Measurements from ENCODE around the gene SVBP.

SVBP gene

GRCh38 chr1:42768172-42768571 is 49.0 kb downstream of the SVBP start:
- ChIA-PET CTCF (interaction anchor here (0.9 to 6.3 kb wide), 5 partner anchors 10 to 313 kb away, joined by 3 to 59 read pairs (median 8); no protein-coding TSS in a partner anchor), POLR2A (no interaction called here)
- TF ChIP-seq CTCF (IDR thresholded peaks at IDR 0.05; ENCODE audit: control extremely low read depth, extremely low read depth, low read depth, missing control alignments) = no peak
- no peak for DNase-seq (ENCODE audit: extremely low spot score)

- CTCF ChIA-PET = interaction anchor here (0.8 to 6.3 kb wide), 16 partner anchors 10 to 594 kb away, joined by 3 to 59 read pairs (median 4); partner anchors contain the start of genes TMEM269 and ZNF691
- DNase-seq (ENCODE audit: extremely low spot score) = no peak
These were observed 49.6 kb downstream of the SVBP start for GRCh38 chr1:42767510-42768000.

GRCh38 chr1:42766741-42767509 is 50.3 kb downstream of the SVBP start, which contains the start of the genes C1orf50 and P3H1:
Gene C1orf50 (plus strand): TSS chr1:42767249. CDS start chr1:42767312, 63 bp downstream.
Gene P3H1 (minus strand): TSS chr1:42767028. CDS start chr1:42766971, 57 bp downstream.
- DNase-seq (ENCODE audit: extremely low spot score) = peak; percentile 98
- ChIA-PET CTCF (interaction anchor here (0.7 to 6.3 kb wide), 22 partner anchors 8 to 753 kb away, joined by 3 to 59 read pairs (median 4); partner anchors contain the start of genes TMEM269, YBX1 and ZNF691), POLR2A (interaction anchor here (0.6 to 1.4 kb wide), 11 partner anchors 8 to 84 kb away, joined by 3 to 5 read pairs (median 3); partner anchors contain the start of genes SVBP, TMEM269 and ZNF691)
- TF ChIP-seq CTCF (IDR thresholded peaks at IDR 0.05; ENCODE audit: control extremely low read depth, extremely low read depth, low read depth, missing control alignments) = no peak

More at GRCh38 chr1:42767510-42768000, 49.6 kb downstream of the SVBP start:
- POLR2A ChIA-PET = interaction anchor here (0.9 to 1.4 kb wide), 8 partner anchors 8 to 85 kb away, joined by 3 to 5 read pairs (median 3); partner anchors contain the start of genes SVBP and ZNF691
- no peak for TF ChIP-seq CTCF (IDR thresholded peaks at IDR 0.05; ENCODE audit: control extremely low read depth, extremely low read depth, low read depth, missing control alignments)

GRCh38 chr1:42765832-42766740 is 51.1 kb downstream of the SVBP start:
- POLR2A ChIA-PET = interaction anchor here (0.5 to 1.4 kb wide), 13 partner anchors 7 to 181 kb away, joined by 3 to 6 read pairs (median 3); partner anchors contain the start of genes SVBP, TMEM269, YBX1 and ZNF691

GRCh38 chr1:42765269-42765668 is 51.9 kb downstream of the SVBP start:
- CTCF ChIA-PET = interaction anchor here (1.2 to 6.3 kb wide), 7 partner anchors 8 to 308 kb away, joined by 4 to 59 read pairs (median 12); partner anchors contain the start of gene ZNF691
- no peak for TF ChIP-seq CTCF (IDR thresholded peaks at IDR 0.05; ENCODE audit: control extremely low read depth, extremely low read depth, low read depth, missing control alignments)
- POLR2A ChIA-PET = no interaction called here
- DNase-seq (ENCODE audit: extremely low spot score) = no peak

More at GRCh38 chr1:42765832-42766740, 51.1 kb downstream of the SVBP start:
- TF ChIP-seq CTCF (IDR thresholded peaks at IDR 0.05; ENCODE audit: control extremely low read depth, extremely low read depth, low read depth, missing control alignments) = peak; percentile 30
- CTCF ChIA-PET = interaction anchor here (0.7 to 6.3 kb wide), 19 partner anchors 8 to 752 kb away, joined by 3 to 59 read pairs (median 4); partner anchors contain the start of genes TMEM269, YBX1 and ZNF691
- DNase-seq (ENCODE audit: extremely low spot score) = peak; percentile 53

Data from GM10248 (cell line).